Smooth muscle cell (in vitro differentiated cells): Measurements from ENCODE around the gene FUBP1. TPM values are rescaled to one million over a fixed set of nuclear protein-coding genes. Genes with fewer than 3 reads are reported as not detected.

Experiments used
- DNase-seq: peaks from one replicate; lab custom pipeline; 2025; ENCODE audit not compliant: unreplicated experiment; lab: John Stamatoyannopoulos, UW
- H2AFZ ChIP-seq: fragments of 200-600 bp; sonication (generic); 2 replicates; pipeline ENCODE4 v1.6.0; 2016; ENCODE audit warnings: antibody characterized with exemption, low read depth, mild to moderate bottlenecking
- H3F3A ChIP-seq: fragments of 200-600 bp; sonication (generic); 2 replicates; pipeline ENCODE4 v1.6.0; 2017; ENCODE audit warnings: antibody characterized with exemption, low read depth
- H3K27ac ChIP-seq: fragments of 200-600 bp; sonication (generic); 2 replicates; pipeline ENCODE4 v1.5.1; 2016; ENCODE audit warnings: low read depth, mild to moderate bottlenecking
- H3K27me3 ChIP-seq: fragments of 200-600 bp; sonication (generic); 2 replicates; pipeline ENCODE4 v1.6.1; 2016; ENCODE audit warnings: low read depth, mild to moderate bottlenecking
- H3K36me3 ChIP-seq: fragments of 200-600 bp; sonication (generic); 2 replicates; pipeline ENCODE4 v1.5.1; 2016; ENCODE audit warnings: low read depth
- H3K4me1 ChIP-seq: fragments of 200-600 bp; sonication (generic); 2 replicates; pipeline ENCODE4 v1.5.1; 2016; ENCODE audit warnings: low read depth
- H3K4me2 ChIP-seq: fragments of 200-600 bp; sonication (generic); 2 replicates; pipeline ENCODE4 v1.6.0; 2016; ENCODE audit warnings: mild to moderate bottlenecking
- H3K4me3 ChIP-seq: fragments of 200-600 bp; sonication (generic); 2 replicates; pipeline ENCODE4 v1.5.1; 2016; ENCODE audit warnings: mild to moderate bottlenecking
- H3K79me2 ChIP-seq: fragments of 200-600 bp; sonication (generic); 2 replicates; pipeline ENCODE4 v1.6.0; 2016; ENCODE audit warnings: low read depth, mild to moderate bottlenecking
- H3K9ac ChIP-seq: fragments of 200-600 bp; sonication (generic); 2 replicates; pipeline ENCODE4 v1.6.0; 2016; ENCODE audit warnings: low read depth
- H3K9me3 ChIP-seq: fragments of 200-600 bp; sonication (generic); replicated peaks from 2 replicates; pipeline ENCODE4 v1.5.1; 2016; ENCODE audit warnings: low read depth
- H4K20me1 ChIP-seq: fragments of 200-600 bp; sonication (generic); 2 replicates; pipeline ENCODE4 v1.6.0; 2016; ENCODE audit warnings: low read depth
- WGBS: methylation state at CpG from one replicate; pipeline ENCODE4 v1.1.7; 2016; ENCODE audit warnings: low lambda C conversion rate; 5-methylcytosine and 5-hydroxymethylcytosine counted together
- polyA plus RNA-seq: library from polyadenylated mRNA; unstranded; fragments of >200 nt; fragmentation: Nextera tagmentation; extraction: Ambion mirVana; gene quantifications from 2 replicates; pipeline ENCODE4 v1.2.1, GENCODE V29; 2016
- total RNA-seq: library from RNA; depleted of rRNA; stranded (reverse); fragments of >200 nt; gene quantifications from 2 replicates; pipeline ENCODE4 v1.2.3, GENCODE V29; 2014
- TF ChIP-seq, protein P1 (sequence below): fragments of 200-600 bp; sonication (generic); IDR thresholded peaks from 2 replicates; pipeline ENCODE4 v1.5.1; 2017; ENCODE audit warnings: borderline replicate concordance, mild to moderate bottlenecking, antibody characterized with exemption; ENCODE audit not compliant: insufficient read depth, poor library complexity, severe bottlenecking

FUBP1 gene
- total and polyA plus RNA-seq, 2 experiments from 2014 or later, result 50.5 to 144 TPM

DNA sequence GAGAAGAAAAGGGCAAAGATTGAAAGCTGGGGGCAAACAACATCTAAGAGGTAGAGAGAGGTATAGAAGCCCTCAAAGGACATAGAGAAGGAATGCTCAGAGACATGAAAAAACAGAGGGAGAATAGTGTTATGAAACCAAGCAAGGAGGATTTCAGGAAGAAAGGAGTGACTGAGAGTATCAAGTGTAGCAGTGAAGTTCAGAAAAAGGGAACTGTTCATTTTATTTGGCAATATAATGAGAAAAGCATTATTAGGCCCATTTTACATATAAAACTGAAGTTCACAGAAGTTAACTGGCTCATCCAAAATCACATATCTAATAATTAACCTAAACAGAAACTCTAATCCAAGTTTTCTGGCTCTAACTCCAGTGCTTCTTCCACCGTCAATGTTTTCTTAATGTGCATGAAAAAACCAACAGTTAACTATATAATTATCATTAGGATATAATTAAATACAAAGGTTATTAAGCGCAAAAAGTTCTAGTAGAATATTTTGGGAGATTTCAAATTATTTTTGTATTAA is 72.8 kb downstream of the FUBP1 start:
- H3K27me3 ChIP-seq, result no peaks in the 10 kb centered on the region
- H3K4me2 ChIP-seq, result no peak overlapping the region
- H3K79me2 ChIP-seq, result peaks cover 39% of the 10 kb centered on the region
- H4K20me1 ChIP-seq, result peaks cover 27% of the 10 kb centered on the region
- H2AFZ ChIP-seq, result no peak overlapping the region
- WGBS, result 94% methylated on average over 2 of the region's 2 CpGs
- H3K4me3 ChIP-seq, result no peak overlapping the region
- H3K4me1 ChIP-seq, result no peaks in the 10 kb centered on the region
- no peak overlapping the region for H3K27ac ChIP-seq
- DNase-seq, result no peak
- no peaks in the 10 kb centered on the region for H3K9me3 ChIP-seq
- TF ChIP-seq, protein P1, sequence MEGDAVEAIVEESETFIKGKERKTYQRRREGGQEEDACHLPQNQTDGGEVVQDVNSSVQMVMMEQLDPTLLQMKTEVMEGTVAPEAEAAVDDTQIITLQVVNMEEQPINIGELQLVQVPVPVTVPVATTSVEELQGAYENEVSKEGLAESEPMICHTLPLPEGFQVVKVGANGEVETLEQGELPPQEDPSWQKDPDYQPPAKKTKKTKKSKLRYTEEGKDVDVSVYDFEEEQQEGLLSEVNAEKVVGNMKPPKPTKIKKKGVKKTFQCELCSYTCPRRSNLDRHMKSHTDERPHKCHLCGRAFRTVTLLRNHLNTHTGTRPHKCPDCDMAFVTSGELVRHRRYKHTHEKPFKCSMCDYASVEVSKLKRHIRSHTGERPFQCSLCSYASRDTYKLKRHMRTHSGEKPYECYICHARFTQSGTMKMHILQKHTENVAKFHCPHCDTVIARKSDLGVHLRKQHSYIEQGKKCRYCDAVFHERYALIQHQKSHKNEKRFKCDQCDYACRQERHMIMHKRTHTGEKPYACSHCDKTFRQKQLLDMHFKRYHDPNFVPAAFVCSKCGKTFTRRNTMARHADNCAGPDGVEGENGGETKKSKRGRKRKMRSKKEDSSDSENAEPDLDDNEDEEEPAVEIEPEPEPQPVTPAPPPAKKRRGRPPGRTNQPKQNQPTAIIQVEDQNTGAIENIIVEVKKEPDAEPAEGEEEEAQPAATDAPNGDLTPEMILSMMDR, result no peak
- H3K36me3 ChIP-seq, result no peaks in the 10 kb centered on the region
- no peak overlapping the region for H3K9ac ChIP-seq
- H3F3A ChIP-seq, result no peaks in the 10 kb centered on the region

DNA sequence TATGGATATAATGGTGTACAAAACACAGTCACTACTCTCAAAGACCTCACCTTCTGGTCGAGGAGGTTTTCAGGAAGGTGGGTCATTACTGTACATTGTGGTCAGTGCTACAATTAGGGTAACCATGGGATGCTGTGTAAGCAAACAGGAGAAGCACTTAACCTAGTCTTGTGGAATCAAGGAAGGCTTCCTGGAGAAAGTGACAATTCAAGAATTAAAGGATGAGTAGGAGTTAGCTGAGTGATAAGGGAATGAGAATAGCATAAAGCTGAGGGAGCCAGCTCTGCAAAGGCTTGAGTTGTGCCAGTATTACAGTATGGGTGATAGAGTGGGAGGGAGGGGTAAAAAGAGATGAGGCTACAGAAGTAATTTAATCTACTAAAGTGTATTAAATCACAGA is 73.3 kb downstream of the FUBP1 start:
- Histone ChIP-seq H4K20me1 (peaks cover 32% of the 10 kb centered on the region), H3F3A (no peaks in the 10 kb centered on the region), H3K79me2 (peaks cover 42% of the 10 kb centered on the region), H3K27me3 (no peaks in the 10 kb centered on the region), H3K4me3 (no peak overlapping the region), H3K4me1 (no peaks in the 10 kb centered on the region), H3K9me3 (no peaks in the 10 kb centered on the region), H3K9ac (no peak overlapping the region), H3K4me2 (no peak overlapping the region), H3K36me3 (no peaks in the 10 kb centered on the region), H2AFZ (no peak overlapping the region), H3K27ac (no peak overlapping the region)
- TF ChIP-seq, protein P1, result no peak
- 88% methylated on average over 1 of the region's 1 CpG for WGBS
- no peak for DNase-seq

DNA sequence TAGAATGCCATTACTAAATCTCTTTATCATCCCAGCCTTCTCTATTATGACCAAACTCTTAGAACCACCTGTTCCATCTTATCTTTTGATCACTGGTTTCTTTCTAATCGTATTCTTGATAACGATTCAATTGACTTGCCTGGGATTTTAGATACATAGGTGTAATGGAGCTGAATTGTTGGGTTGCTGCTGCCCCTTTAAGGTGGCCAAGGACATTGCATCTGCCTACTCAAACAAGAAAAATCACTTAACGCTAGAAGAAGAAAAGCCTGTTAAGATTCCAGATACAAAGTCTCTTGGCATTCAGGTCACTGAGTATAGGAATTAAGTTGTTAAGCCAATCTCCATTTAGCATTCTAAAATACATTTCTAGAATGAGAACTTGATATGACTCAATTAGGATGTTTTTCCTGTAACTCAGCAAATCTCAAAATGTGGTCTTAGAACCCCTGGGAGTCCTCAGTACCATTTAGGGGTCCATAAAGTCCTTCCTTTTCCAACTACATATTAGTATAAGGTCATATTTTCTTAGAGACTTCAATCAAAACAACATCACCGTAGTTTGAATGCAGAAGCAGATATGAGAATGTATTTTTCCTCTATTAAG is 78.1 kb downstream of the FUBP1 start:
- 49% methylated on average over 4 of the region's 4 CpGs for WGBS
- H3K4me3 ChIP-seq, result no peak overlapping the region
- H4K20me1 ChIP-seq, result peaks cover 29% of the 10 kb centered on the region

More for the DNA sequence above, 78.1 kb downstream of the FUBP1 start:
- Histone ChIP-seq H3K4me1 (no peaks in the 10 kb centered on the region), H3K27me3 (no peaks in the 10 kb centered on the region), H3K9ac (no peak overlapping the region), H2AFZ (no peak overlapping the region), H3K79me2 (peaks cover 36% of the 10 kb centered on the region), H3K4me2 (no peak overlapping the region), H3F3A (no peaks in the 10 kb centered on the region), H3K27ac (no peak overlapping the region), H3K9me3 (no peaks in the 10 kb centered on the region), H3K36me3 (no peaks in the 10 kb centered on the region)
- TF ChIP-seq, protein P1, result peak; percentile 36
- no peak for DNase-seq
